Inflammatory macrophage treated with lipopolysaccharide for 1 hour (primary cell): ENCODE measurements around the gene DIP2C.
A peak's percentile ranks its signal among the peaks of the same experiment; 100 is the strongest.
"Not testable (repeated sequence)": the region's sequence is repeated elsewhere in the genome, so short reads cannot be mapped to it uniquely, and the experiment has no call there.

Experiments used
- DNase-seq, 2 donors: peaks; one replicate each; pipeline ENCODE4 v3.0.0-alpha.2; 2020 to 2022

DIP2C gene

DNA sequence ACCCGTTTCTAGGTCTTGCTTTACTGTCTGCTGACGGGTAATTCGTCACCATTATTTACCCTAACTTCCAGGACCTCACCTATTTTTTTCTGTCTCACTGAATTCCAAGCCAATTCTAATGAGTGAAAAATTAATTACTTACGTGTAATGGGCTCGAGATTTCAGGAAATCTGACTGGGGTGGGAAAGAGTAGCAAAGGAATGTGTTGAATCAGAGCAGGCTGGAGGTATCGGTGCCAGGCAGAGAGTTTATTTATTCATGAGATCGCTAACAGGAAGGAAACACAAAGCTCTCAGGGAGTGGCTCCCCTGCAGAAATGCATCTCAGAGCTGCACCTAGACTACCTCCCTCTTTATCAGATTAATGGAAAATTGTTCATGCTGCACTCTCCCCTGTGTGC, 4.0 kb upstream of the DIP2C start:
- DNase-seq: no peak

DNA sequence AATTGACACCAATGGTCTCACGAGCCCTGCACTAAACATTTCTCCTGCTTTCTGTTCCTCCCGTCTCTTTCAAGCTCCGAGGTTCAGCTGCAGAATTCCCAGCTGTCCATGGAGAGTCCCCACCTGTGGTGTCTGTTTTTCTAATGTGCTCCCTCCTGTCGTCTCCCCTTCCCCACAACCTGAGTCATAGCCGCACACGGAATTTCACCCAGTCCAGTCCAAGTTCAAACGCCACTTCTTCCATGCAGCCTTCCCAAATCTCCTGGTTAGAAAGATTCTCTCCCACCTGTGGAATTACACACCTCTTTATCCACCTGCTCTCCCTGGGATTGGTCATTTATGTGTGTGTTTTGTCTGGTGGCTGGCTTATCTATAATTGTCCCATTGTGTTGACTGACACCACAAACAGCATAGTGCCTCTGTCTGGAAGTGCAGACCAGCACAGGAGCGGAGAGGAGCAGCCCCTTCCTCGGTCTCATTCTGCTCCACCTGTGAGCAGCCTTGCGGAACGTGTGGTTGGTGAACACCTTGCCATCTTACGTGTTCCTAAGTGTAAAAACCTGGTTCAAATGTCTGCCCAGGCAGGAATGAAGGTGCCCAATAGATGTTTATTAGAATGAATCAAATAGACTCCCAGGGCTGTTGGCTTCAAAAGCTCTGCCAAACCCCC, 3.3 kb upstream of the DIP2C start:
- no peak for DNase-seq

DNA sequence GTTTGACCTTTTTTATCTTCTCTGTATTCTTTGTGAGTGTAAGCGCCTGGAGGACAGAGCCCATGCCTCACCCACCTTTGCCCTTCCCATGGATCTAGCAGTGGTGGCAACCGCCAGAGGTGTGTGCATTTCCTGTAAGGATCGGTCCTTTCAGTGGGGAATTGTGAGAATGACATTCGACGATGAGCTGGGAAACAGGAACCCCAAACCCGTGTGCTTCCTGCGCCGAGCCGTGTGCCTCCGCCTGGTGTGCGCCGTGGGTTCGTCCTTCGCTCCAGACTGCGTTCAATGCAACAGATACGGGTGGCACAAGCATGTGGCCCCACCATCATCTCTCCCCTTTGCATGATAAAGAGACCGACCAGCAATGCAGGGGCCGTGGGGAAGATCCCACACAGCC, 1.7 kb upstream of the DIP2C start:
- no peak for DNase-seq

DNA sequence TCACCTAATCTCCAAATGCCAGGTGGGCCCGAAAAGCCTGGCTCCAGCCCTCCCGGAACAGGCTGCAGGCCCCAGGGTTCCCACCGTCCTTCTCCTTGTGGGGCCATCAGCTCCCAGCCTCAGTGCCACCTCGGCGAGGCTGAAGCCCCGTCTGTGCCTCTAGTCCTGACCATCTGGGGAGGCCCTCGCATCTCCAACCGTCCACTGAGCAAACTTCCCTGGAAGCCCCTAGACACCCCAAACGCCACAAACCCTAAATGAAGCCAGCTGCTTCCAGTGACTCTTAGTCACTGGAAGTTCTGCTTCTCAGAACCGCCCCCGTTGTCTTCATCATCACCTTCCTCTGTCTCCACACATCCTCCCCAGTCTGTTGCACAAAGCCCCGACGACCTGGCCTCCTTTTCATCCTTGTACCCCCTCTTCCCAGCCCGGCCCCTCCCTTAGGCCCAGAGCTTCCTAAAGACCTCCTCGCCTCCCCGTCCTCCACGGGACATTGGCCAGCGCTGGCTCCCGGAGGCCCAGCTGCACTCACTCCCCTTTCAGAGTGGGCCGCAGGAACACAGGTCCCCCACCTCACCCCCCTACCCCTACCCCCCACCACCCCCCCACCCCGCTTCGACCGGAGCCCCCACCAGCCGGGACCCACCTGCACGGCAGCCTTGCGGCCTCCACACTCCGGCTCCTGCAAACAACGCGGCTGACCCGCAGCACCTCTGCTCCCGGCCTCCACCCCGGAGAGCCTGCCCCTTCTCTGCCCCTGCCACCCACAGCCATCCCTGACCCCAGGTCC, 1.1 kb upstream of the DIP2C start:
- DNase-seq: peak in 1 of 2 donors; percentile 15

DNA sequence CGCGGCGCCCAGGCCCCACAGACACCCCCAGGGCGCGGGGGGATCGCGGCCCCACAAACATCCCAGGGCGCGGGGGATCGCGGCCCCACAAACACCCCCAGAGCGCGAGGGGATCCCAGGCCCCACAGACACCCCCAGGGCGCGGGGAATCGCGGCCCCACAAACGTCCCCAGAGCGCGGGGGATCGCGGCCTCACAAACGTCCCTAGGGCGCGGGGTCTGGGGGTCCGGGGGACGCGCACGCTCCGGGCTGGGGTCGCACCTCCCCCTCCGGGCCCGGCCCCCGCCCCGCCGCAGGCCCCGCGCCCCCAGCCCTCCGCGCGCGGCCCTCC, 382 bp downstream of the DIP2C start:
- DNase-seq: no peak

DNA sequence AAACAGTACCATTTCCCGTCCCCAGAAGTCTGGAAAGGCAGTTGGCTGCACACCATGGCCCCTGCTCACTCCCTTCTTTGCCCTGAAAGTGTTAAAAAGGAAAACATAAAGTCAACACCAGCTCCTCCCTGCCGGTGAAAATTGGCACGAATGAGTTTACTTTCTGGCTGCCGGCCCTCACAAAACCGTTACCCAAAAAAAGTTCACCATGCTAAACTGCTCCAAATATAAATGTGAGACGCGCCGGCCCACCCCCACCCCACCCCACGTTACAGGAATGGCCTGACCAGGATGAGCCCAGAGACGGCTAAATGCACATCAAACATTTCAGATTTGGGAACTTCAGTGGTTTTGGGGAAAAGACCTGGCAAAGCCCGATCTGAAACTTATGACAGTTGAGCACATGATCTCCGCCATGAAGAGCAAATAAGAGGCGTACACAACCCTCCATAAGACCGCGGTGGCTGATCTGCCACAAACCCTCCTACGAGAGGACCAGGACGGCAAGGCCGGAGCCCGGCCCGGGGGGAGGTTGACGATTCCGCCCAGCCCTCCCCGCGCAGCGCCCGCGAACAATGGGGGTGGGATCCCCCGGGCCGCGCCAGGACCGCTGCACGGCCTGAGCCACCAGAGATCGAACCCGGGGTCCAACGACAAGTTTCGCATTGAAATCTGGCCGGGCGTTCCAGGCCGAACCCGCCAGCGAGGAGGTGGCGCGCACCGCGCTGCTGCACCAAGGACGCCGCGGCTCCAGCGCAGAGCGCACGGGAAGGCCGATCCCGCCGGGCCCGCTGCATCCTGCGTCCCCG, 952 bp downstream of the DIP2C start:
- peak in 1 of 2 donors; percentile 7 for DNase-seq

DNA sequence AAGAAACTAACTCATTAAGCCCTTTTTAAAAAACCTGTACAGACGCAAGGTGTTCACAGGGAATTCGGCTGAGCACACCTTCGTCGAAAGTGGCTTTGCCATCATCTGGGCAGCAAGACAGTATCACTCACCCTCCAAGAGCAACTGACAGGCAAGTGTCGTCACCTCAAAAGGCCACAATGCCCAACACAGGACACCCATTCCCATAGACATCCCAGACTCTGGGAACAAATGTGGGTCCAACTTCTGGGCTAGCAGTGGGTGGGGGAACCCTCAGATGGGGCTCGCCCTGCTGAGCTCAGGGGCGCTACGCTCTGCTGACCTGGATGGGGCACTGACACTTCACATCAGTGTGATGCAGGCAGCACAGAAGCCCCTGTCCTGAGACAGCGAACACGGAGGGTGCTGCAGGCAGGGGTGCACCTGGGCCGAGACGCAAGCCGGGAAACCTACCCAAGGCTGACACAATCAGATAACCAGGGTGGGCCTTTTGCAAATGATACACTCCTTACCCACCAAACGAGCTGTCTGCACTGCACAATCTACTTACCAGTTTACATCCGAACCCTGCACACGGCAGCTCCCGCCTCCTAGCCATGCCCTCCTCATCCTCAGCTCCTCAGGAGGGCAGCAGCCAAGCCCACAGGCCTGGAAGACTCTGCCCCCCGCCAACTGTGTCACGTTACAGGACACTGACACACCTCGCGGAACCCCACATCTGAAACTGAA, 1.7 kb downstream of the DIP2C start:
- DNase-seq: no peak

DNA sequence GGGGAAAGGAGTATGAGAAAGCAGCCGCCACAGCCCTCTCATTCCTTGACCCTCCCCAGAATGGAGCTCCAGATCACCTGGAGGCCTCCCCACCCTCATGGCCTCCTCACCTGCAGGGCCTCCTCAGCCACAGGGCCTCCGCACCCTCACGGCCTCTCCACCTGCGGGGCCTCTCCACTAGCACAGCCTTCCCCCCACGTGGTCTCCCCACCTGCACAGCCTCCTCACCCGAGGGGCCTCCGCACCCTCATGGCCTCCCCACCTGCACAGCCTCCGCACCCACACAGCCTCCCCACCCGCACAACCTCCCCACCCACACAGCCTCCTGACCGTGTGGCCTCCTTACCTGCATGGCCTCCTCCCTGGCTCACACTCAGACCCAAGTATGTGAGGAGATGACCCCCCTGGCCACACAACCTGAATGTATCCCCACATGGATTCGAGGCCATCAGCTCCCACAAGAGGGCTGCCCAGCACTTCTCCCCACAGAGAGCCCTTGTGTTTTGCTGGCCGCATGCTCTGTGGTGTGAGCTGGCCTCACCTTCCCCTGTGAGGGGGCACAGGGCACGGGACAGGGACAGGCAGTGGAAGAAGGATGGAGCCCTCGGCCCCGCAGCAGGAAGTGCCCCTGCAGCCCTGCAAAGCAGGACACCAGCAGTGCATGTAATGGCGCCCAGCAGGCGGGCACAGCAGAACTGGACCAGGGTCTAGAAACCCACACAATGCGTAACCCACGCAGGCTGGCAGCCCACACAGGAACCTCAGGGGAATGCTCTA, 3.1 kb downstream of the DIP2C start:
- DNase-seq: no peak

DNA sequence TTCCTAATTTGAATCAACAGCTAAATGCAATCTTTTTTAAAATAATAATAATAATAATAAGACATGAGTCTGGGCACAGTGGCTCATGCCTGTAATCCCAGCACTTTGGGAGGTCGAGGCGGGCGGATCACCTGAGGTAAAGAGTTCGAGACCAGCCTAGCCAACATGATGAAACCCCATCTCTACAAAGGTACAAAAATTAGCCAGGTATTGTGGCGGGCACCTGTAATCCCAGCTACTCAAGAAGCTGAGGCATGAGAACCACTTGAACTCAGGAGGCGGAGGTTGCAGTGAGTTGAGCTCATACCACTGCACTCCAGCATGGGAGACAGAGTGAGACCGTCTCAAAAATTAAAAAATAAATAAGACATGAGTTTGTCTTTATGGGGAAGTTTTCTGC, 3.9 kb downstream of the DIP2C start:
- DNase-seq: no peak

DNA sequence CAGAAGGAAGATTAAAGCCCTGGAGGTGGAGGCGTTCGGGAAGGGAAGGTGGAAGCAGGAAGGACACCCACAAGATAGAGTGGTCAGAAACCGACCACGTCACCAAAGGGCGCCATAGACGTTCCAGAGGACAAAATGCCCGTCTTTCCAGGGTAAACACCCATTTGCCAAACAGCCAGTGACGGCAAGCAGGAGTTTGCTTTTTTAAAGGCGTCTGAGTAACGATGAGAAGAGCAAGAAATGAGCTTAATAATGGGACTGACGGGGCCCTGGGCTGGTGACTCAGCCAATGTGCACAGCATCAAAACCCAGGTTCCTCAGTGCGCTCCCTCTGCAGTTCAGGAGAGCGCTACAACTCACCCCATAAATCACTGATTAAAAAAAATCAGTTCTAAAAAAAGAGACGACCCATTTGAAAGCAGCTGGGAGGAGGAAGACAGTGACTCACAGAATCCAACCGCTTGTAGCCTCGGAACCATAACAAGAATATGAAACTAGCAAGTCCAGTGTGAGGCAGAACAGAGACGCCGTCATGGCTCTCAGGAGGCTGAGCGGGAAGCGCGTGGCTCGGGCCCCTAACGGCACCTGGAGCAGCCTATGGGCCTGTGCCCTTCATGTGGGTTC, 5.9 kb downstream of the DIP2C start:
- no peak for DNase-seq

DNA sequence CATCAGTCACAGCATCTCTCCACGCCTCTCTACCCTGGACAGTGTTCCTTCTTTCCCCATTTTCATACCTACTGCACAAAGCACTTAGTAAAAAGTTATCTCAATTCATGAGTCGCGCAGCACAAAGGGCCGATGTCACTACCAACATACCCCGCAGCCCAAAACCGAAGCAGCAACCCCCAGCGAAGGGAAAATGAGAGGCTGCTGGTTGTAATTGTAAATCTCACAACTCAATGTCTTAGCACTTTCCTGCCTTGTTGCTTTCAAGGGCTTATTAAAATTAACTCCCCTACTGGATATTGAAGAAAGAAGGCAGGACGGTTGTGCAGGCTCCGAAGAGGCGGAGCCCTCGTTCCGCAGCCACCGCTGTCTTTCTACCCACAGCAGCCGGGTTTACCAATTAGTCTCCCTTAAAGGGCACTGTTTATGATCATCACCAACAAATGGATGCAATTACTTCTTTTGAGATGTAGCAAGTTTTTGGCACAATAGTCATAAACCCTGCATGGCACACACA, 6.5 kb downstream of the DIP2C start:
- DNase-seq: no peak

DNA sequence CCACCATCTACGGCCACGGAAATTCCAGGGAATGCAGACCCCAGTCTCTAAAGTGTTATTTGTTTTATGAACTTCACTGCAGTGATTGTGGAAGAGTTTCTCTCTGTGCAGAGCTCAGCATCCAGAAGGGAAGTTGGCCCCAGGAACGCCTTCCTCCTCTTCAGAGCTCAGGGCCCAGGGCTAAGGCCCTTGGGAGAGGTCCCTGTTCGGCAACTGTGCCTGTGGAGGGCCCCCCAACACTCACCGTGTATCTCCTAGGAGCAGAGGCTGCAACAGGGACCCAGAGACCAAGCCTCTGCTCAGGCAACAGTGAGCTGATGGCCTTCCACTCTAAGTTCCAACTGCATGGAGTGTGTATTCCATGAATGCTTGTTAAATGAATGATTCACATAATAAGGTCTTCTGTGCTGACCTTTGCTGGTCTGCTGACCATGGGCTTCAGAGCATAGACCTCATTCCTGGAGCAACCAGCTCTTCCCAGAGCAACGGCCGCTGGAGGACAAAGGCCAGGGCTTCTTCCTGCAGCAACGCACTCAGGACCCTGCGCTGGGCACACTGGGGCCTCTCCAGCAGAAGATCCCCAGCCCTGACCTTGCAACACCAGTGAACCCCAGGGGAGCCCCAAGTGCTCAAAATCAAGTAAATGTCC, 7.7 kb downstream of the DIP2C start:
- no peak for DNase-seq

DNA sequence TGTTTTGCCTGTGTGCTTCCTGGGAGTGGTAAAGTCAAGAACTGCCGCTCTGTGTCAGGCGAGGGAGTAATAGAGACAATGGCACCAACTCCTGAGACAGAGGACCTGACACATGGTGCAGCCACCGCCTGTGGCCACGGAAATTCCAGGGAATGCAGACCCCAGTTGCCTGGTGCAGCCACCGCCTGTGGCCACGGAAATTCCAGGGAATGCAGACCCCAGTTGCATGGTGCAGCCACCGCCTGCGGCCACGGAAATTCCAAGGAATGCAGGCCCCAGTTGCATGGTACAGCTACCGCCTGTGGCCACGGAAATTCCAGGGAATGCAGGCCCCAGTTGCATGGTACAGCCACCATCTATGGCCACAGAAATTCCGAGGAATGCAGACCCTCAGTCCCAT, 8.7 kb downstream of the DIP2C start:
- no peak for DNase-seq

DNA sequence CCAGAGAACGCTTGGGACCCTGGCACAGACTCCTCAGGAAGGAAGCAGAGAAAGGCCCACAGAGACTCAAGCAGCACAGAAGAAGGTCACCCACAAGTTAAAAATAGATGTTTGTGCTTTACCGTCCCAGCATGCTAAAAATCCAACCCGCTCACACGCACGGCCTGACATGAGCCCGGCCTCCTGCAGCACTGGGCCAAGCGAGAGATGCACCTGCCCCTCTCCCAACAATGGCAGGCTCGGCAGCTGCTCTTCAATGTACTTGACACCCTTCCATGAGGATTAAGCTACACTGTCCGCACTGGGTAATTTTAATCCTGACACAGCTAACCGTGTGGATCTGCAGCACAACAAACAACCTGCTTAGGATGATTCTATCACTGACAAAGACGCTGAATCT, 9.3 kb downstream of the DIP2C start:
- DNase-seq: no peak

DNA sequence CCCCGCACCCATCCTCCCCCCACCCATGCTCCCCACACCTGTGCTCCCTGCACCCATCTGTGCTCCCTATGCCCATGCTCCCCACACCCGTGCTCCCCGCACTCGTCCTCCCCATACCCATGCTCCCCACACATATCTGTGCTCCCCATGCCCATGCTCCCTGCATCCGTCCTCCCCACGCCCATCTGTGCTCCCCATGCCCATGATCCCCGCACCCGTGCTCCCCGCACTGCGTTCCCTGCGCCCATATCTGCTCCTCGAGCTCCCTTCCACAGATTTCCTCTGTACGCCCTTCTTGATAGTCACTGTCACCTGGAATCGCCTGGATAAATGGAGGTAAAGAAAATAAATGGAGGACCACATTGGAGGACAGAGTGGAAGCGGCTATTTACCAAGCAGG, 9.9 kb downstream of the DIP2C start:
- no peak for DNase-seq

DNA sequence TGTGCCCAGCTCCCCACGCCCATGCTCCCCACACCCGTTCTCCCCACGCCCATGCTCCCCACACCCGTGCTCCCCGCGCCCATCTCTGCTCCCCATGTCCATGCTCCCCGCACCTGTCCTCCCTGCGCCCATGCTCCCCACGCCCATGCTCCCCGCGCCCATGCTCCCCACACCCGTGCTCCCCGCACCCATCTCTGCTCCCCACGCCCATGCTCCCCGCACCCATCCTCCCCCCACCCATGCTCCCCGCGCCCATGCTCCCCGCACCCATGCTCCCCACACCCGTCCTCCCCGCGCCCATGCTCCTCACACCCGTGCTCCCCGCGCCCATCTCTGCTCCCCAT, 10.8 kb downstream of the DIP2C start:
- not testable (repeated sequence) for DNase-seq

DNA sequence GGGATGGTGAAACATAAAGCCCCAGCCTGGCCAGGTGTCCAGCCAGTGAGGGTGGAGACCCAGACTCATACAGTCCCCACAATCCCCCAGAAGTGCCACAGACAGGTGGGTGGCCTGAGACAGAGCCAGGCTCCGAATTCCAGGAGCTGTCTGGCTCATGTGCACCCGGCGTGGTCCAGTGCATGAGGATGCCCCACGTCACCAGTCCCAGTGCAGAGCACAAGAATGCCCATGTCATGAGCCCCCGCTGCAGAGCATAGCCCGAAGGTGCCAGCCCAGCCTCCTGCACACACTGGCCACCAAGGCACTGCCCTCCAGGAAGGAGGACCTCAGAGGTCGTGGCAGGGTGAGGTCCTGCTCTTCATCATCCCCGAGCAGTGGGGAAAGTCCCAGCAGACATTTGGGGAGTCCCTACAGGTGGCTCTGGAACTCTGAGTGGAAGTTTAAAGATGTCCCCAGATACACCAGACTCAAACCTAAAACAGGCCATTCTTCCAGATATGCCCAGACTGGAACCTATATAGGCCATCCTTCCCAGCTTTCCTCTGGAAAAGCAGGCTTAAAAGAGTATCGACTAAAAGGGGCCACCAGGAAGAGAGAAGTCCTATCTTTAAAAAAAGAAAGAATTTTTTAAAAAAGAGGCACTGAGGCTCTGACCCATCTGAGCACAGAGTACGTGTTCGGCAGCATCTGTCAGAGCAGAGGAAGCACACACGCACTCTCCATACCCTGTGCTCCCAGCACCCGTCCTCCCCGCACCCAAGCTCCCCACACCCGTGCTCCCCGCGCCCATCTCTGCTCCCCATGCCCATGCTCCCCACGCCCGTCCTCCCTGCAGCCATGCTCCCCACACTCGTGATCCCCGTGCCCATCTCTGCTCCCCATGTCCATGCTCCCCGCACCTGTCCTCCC, 11.5 kb downstream of the DIP2C start:
- no peak for DNase-seq

DNA sequence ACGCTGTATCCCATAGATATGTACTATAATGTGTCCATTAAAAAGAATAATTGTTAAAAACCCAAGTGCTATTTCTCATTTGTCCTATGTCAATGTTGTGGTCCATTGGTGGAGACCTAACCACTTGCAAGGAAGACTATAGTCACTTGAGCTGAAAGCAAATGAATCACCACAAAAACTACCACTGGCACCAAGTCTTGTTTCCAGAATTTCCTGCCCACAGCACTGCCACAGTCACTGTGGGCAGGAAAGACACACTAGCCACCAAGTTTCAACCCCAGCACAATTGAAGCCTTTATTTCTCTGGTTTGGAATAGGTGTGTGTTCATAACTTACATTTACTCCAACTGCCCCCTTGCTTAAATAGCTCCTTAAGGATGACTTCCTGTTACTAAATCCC, 12.4 kb downstream of the DIP2C start:
- no peak for DNase-seq

DNA sequence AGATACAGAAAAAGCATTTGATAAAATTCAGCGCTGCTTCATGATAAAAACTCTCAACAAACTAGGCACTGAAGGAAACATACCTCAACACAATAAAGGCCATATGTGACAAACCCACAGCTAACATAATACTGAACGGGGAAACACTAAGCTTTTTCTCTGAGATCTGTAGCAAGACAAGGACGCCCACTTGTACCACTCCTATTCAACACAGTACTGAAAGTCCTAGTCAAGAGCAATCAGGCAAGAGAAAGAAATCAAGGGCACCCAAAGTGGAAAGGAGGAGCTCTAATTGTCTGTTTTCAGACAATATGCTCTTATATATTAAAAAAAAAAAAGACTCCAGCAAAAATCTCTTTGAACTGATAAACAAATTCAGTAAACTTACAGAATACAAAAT, 13.3 kb downstream of the DIP2C start:
- DNase-seq: no peak

DNA sequence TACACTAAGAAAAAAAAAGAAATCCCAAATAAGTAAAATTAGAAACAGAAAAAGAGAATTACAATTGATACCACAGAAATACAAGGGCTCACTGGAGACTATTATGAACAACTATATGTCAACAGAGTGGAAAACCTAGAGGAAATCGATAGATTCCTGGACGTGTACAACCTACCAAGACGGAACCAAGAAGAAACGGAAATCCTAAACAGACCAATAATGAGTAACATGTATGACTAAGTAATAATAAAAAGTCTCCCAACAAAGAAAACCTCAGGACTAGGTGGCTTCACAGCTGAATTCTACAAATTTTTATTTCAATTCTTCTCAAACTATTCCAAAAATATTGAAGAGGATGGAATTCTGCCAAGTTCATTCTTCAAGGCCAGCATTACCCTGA, 13.9 kb downstream of the DIP2C start:
- no peak for DNase-seq
